ENCODE measurements around the gene ABI1. TPM values are rescaled to one million over a fixed set of nuclear protein-coding genes. Genes with fewer than 3 reads are reported as not detected.

Gene ABI1
- total and polyA plus RNA-seq, 2 donors (not counting 1 experiment from before 2014, with no cell fraction given) = 37.8 to 80.5 TPM

GRCh38 chr10:26770069-26770468, 90.7 kb downstream of the ABI1 start:
- Histone ChIP-seq H4K20me1 (ENCODE audit: control insufficient read depth, insufficient read depth, low read length, poor library complexity, severe bottlenecking) (peaks cover 35% of the 10 kb centered on the region), H3K27me3 (replicated peaks in 1 of 4; ENCODE audit: control extremely low read depth in 1 of 4, control insufficient read depth in 3 of 4, insufficient read depth in 4 of 4, low read length in 3 of 4) (no peaks in the 10 kb centered on the region), H3K36me3 (replicated peaks in 1 of 2; ENCODE audit: control extremely low read depth in 1 of 2, control insufficient read depth in 1 of 2, extremely low read depth in 1 of 2, insufficient read depth in 2 of 2, low read length in 1 of 2) (peaks cover 2 to 31% of the 10 kb centered on the region in 2 experiments), H3K4me1 (ENCODE audit: control insufficient read depth in 2 of 2, insufficient read depth in 2 of 2, low read length in 2 of 2) (peaks cover 0 to 4% of the 10 kb centered on the region in 2 donors), H3K9me3 (ENCODE audit: control extremely low read depth in 1 of 3, control insufficient read depth in 2 of 3, insufficient read depth in 1 of 3, low read length in 2 of 3) (no peaks in the 10 kb centered on the region), H3K4me2 (replicated peaks; ENCODE audit: low read depth, low read length, poor library complexity, severe bottlenecking) (no peak overlapping the region), H2AFZ (ENCODE audit: insufficient read depth, low read depth, low read length, poor library complexity, severe bottlenecking) (no peak overlapping the region), H3K79me2 (ENCODE audit: control insufficient read depth, insufficient read depth, low read length) (peaks cover 84% of the 10 kb centered on the region), H3K27ac (ENCODE audit: low read length in 2 of 2) (no peak overlapping the region), H3K4me3 (ENCODE audit: control extremely low read depth in 1 of 5, extremely low read depth in 1 of 5, insufficient read depth in 1 of 5, low read depth in 2 of 5, low read length in 4 of 5) (no peak overlapping the region), H3K9ac (ENCODE audit: low read length) (no peak overlapping the region)
- ChIA-PET CTCF (interaction anchor here (1.0 to 1.5 kb wide), 2 partner anchors 15 to 44 kb away, joined by 3 to 9 read pairs; no protein-coding TSS in a partner anchor), POLR2A (no interaction called here)
- TF ChIP-seq EZH2 (IDR thresholded peaks at IDR 0.05; ENCODE audit: borderline replicate concordance, insufficient read depth, low read depth, low read length, poor library complexity, severe bottlenecking) = no peak
- TF ChIP-seq, protein P1, sequence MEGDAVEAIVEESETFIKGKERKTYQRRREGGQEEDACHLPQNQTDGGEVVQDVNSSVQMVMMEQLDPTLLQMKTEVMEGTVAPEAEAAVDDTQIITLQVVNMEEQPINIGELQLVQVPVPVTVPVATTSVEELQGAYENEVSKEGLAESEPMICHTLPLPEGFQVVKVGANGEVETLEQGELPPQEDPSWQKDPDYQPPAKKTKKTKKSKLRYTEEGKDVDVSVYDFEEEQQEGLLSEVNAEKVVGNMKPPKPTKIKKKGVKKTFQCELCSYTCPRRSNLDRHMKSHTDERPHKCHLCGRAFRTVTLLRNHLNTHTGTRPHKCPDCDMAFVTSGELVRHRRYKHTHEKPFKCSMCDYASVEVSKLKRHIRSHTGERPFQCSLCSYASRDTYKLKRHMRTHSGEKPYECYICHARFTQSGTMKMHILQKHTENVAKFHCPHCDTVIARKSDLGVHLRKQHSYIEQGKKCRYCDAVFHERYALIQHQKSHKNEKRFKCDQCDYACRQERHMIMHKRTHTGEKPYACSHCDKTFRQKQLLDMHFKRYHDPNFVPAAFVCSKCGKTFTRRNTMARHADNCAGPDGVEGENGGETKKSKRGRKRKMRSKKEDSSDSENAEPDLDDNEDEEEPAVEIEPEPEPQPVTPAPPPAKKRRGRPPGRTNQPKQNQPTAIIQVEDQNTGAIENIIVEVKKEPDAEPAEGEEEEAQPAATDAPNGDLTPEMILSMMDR (IDR thresholded peaks at IDR 0.05) = no peak
- intact Hi-C loops (cut with micrococcal nuclease) = no loop called here
- ATAC-seq (ENCODE audit: low read depth) (no peak), DNase-seq (no peak)
- H3K9me3 Mint-ChIP-seq (ENCODE audit: insufficient read depth) = no peaks in the 10 kb centered on the region
- no peak overlapping the region for H3K4me3 Mint-ChIP-seq
- no peak overlapping the region for H3K27ac Mint-ChIP-seq
- no CpG with 5 or more reads among the region's 4 CpGs for WGBS (ENCODE audit: insufficient coverage)
- peaks cover 34% of the 10 kb centered on the region for H3K4me1 Mint-ChIP-seq
- no peaks in the 10 kb centered on the region for H3K27me3 Mint-ChIP-seq

DNA sequence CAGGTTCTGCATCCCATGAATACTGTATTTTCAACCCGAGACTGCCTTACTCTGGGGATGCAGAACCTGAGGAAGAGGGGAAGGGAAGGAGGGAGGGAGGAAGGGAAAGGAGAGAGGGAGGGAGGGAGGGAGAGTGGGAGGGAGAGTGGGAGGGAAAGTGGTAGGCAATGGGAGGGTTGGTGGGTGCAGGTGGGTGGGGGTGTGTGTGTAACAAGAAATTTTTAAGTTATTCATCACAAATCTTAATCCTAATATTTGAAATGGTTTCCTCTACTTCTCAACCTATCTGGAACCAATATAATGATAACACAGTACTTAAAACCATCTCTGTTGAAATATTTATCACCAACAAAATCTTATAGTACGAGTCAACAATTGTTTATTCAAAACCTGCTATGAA, 95.2 kb downstream of the ABI1 start:
- H3K4me1 ChIP-seq (ENCODE audit: control insufficient read depth in 2 of 2, insufficient read depth in 2 of 2, low read length in 2 of 2) = no peaks in the 10 kb centered on the region
- no peak for TF ChIP-seq EZH2 (IDR thresholded peaks at IDR 0.05; ENCODE audit: borderline replicate concordance, insufficient read depth, low read depth, low read length, poor library complexity, severe bottlenecking)
- TF ChIP-seq, protein P1 (IDR thresholded peaks at IDR 0.05) = no peak
- POLR2A ChIA-PET = no interaction called here
- peaks cover 2 to 55% of the 10 kb centered on the region in 2 experiments for H3K36me3 ChIP-seq (replicated peaks in 1 of 2; ENCODE audit: control extremely low read depth in 1 of 2, control insufficient read depth in 1 of 2, extremely low read depth in 1 of 2, insufficient read depth in 2 of 2, low read length in 1 of 2)
- Mint-ChIP-seq H3K4me3 (no peak overlapping the region), H3K4me1 (peaks cover 6% of the 10 kb centered on the region), H3K9me3 (ENCODE audit: insufficient read depth) (no peaks in the 10 kb centered on the region), H3K27ac (no peak overlapping the region), H3K27me3 (no peaks in the 10 kb centered on the region)
- no peak overlapping the region for H3K4me3 ChIP-seq (ENCODE audit: control extremely low read depth in 1 of 5, extremely low read depth in 1 of 5, insufficient read depth in 1 of 5, low read depth in 2 of 5, low read length in 4 of 5)
- WGBS (ENCODE audit: insufficient coverage) = no CpG with 5 or more reads among the region's 2 CpGs
- CTCF ChIA-PET = no interaction called here
- ATAC-seq (ENCODE audit: low read depth) (no peak), DNase-seq (no peak)
- H3K27me3 ChIP-seq (replicated peaks in 1 of 4; ENCODE audit: control extremely low read depth in 1 of 4, control insufficient read depth in 3 of 4, insufficient read depth in 4 of 4, low read length in 3 of 4) = no peaks in the 10 kb centered on the region
- no peak overlapping the region for H3K27ac ChIP-seq (ENCODE audit: low read length in 2 of 2)
- intact Hi-C loops (cut with micrococcal nuclease) = no loop called here
- H2AFZ ChIP-seq (ENCODE audit: insufficient read depth, low read depth, low read length, poor library complexity, severe bottlenecking) = no peak overlapping the region
- no peak overlapping the region for H3K4me2 ChIP-seq (replicated peaks; ENCODE audit: low read depth, low read length, poor library complexity, severe bottlenecking)
- peaks cover 55% of the 10 kb centered on the region for H3K79me2 ChIP-seq (ENCODE audit: control insufficient read depth, insufficient read depth, low read length)
- no peak overlapping the region for H3K9ac ChIP-seq (ENCODE audit: low read length)
- H4K20me1 ChIP-seq (ENCODE audit: control insufficient read depth, insufficient read depth, low read length, poor library complexity, severe bottlenecking) = peaks cover 7% of the 10 kb centered on the region
- H3K9me3 ChIP-seq (ENCODE audit: control extremely low read depth in 1 of 3, control insufficient read depth in 2 of 3, insufficient read depth in 1 of 3, low read length in 2 of 3) = no peaks in the 10 kb centered on the region

Measured in B cell (primary cell).